Liver (tissue), 2 donors: ENCODE data around the gene FCN3.

ENCODE experiments used
- FOXA1 ChIP-seq: IDR thresholded peaks from 2 replicates; pipeline ENCODE4 v1.6.1; 2016; ENCODE audit warnings: antibody characterized with exemption
- RAD21 ChIP-seq, 2 donors: IDR thresholded peaks; 2 replicates each; pipeline ENCODE4 v1.6.1; 2016; ENCODE audit warnings: antibody characterized with exemption in 2 of 2, mild to moderate bottlenecking in 2 of 2
- TAF1 ChIP-seq: conservative IDR thresholded peaks from 2 replicates; pipeline ENCODE4 v1.6.1; 2016; ENCODE audit warnings: antibody characterized with exemption, mild to moderate bottlenecking
- donor health status: healthy.

DNA sequence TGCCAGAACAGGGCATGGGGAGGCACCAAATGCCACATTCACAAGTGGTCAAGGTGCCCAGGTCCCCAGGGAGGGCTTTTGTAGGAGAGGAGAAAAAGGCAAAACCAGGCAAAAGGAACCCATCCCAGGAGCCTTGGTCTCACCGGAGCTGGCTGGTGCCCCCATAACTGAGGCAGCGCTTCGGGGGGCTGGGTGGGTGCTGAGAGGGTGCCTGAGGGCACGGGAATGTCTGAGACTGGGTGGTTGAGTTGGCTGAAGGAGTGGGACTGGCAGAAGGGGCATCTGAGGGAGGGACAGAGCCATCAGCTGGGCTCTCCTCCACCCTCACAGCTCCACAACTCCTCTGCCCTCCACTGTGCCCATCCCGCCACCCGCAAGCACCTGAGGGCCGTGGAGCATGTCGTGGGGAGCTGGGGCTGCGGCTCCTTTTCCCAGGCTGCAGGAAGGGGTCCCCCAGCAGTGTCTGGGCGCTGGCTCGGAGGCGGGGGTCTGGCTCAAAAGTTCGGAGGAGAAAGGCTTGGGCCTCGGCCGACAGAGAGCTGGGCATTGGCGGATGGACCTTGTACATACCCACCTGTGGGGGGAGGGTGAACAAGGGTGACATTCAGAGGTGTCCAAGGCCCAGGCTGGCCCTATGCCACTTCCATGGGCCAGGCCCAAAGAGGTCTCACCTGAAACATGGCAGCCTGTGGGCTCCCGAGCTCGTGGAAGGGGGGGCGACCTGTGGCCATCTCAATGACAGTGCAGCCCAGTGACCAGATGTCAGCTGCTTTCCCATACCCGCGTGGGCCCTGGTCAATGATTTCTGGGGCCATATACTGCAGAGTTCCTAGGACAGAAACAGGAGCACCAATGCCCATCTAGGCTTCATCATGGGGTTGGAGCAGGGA is 16.3 kb downstream of the FCN3 start:
- TF ChIP-seq TAF1, result no peak
- TF ChIP-seq FOXA1, result no peak
- no peak for TF ChIP-seq RAD21 (IDR thresholded peaks at IDR 0.05)
